Spinal cord (tissue), 10 donors: ENCODE measurements around the gene REC8. TPM values are rescaled to one million over a fixed set of nuclear protein-coding genes. Genes with fewer than 3 reads are reported as not detected.

ENCODE experiments used
- DNase-seq, 6 donors: peaks; one replicate each; pipeline versions ENCODE4 v3.0.0 to v3.0.0-alpha.2; 2013 to 2015; ENCODE audit warnings: low spot score in 6 of 6, low read depth in 4 of 6
- H3K27ac ChIP-seq: one replicate; pipeline ENCODE4 v1.5.1; 2013; ENCODE audit warnings: low read depth, low read length, control low read depth
- H3K27me3 ChIP-seq: one replicate; pipeline ENCODE4 v1.6.1; 2013; ENCODE audit warnings: low read length; ENCODE audit not compliant: control insufficient read depth, insufficient read depth
- H3K36me3 ChIP-seq: one replicate; pipeline ENCODE4 v1.6.1; 2013; ENCODE audit warnings: low read length; ENCODE audit not compliant: control insufficient read depth, insufficient read depth
- H3K4me1 ChIP-seq: one replicate; pipeline ENCODE4 v1.6.1; 2013; ENCODE audit warnings: low read length; ENCODE audit not compliant: control insufficient read depth, insufficient read depth
- H3K4me3 ChIP-seq: one replicate; pipeline ENCODE4 v1.5.1; 2013; ENCODE audit warnings: low read depth, low read length, control low read depth
- H3K9me3 ChIP-seq: one replicate; pipeline ENCODE4 v1.6.1; 2013; ENCODE audit warnings: low read length; ENCODE audit not compliant: control insufficient read depth, insufficient read depth
- WGBS: methylation state at CpG from one replicate; pipeline ENCODE4 v1.1.5; 2013; ENCODE audit warnings: missing lambda C conversion rate; ENCODE audit not compliant: insufficient coverage; 5-methylcytosine and 5-hydroxymethylcytosine counted together
- polyA plus RNA-seq, 2 donors: library from polyadenylated mRNA; unstranded; fragments of 120-200 nt; gene quantifications; one replicate each; pipeline ENCODE4 v1.2.1, GENCODE V29; 2013; ENCODE audit not compliant: insufficient read length in 2 of 2
- total RNA-seq, 2 donors: library from RNA; depleted of rRNA in 1 of 2; stranded (reverse); fragments of 120-200 nt in 1 of 2; fragments of >200 nt in 1 of 2; gene quantifications; one replicate each; pipeline versions ENCODE4 v1.2.3 to v1.2.4, GENCODE V29; 2013 to 2014
- donor health status: healthy.

REC8 gene
- total and polyA plus RNA-seq, 4 donors = 18.7 to 129 (median 58.9) TPM

- H3K36me3 ChIP-seq = peaks cover 81% of the 10 kb centered on the region
- no peak for DNase-seq
- WGBS = 100% methylated on average over 1 of the region's 1 CpG
- H3K4me1 ChIP-seq = peaks cover 15% of the 10 kb centered on the region
- H3K27ac ChIP-seq = no peak overlapping the region
- H3K4me3 ChIP-seq = no peak overlapping the region
- H3K9me3 ChIP-seq = no peaks in the 10 kb centered on the region
- H3K27me3 ChIP-seq = no peaks in the 10 kb centered on the region
These were observed 15.0 kb upstream of the REC8 start for GRCh38 chr14:24156840-24157239.

GRCh38 chr14:24157331-24157730 is 14.5 kb upstream of the REC8 start:
- DNase-seq = no peak
- peaks cover 20% of the 10 kb centered on the region for H3K4me1 ChIP-seq
- H3K9me3 ChIP-seq = no peaks in the 10 kb centered on the region
- WGBS = 97% methylated on average over 12 of the region's 12 CpGs
- H3K27me3 ChIP-seq = no peaks in the 10 kb centered on the region
- H3K4me3 ChIP-seq = no peak overlapping the region
- peaks cover 82% of the 10 kb centered on the region for H3K36me3 ChIP-seq
- H3K27ac ChIP-seq = no peak overlapping the region

- H3K27ac ChIP-seq = no peak overlapping the region
- peaks cover 81% of the 10 kb centered on the region for H3K36me3 ChIP-seq
- DNase-seq = no peak
- no peaks in the 10 kb centered on the region for H3K27me3 ChIP-seq
- 93% methylated on average over 7 of the region's 11 CpGs for WGBS
- no peaks in the 10 kb centered on the region for H3K9me3 ChIP-seq
- H3K4me3 ChIP-seq = no peak overlapping the region
- peaks cover 32% of the 10 kb centered on the region for H3K4me1 ChIP-seq
These were observed 11.9 kb upstream of the REC8 start for GRCh38 chr14:24159777-24160498.

- peaks cover 81% of the 10 kb centered on the region for H3K36me3 ChIP-seq
- no peak for DNase-seq
- H3K27ac ChIP-seq = peak overlapping the region; percentile 63
- H3K4me3 ChIP-seq = no peak overlapping the region
- 97% methylated on average over 3 of the region's 4 CpGs for WGBS
- no peaks in the 10 kb centered on the region for H3K9me3 ChIP-seq
- no peaks in the 10 kb centered on the region for H3K27me3 ChIP-seq
- H3K4me1 ChIP-seq = peaks cover 32% of the 10 kb centered on the region
These were observed 11.4 kb upstream of the REC8 start for GRCh38 chr14:24160499-24160849.

GRCh38 chr14:24160850-24161804 is 10.8 kb upstream of the REC8 start, which contains the start of gene IRF9:
Gene IRF9, plus strand, starts transcription at chr14:24161265. Its CDS starts 880 bp downstream, at chr14:24162145.
- Histone ChIP-seq H3K27ac (peak within 1 kb of the TSS; percentile 77), H3K4me1 (peaks cover 32% of the 10 kb centered on the region), H3K36me3 (peaks cover 81% of the 10 kb centered on the region), H3K27me3 (no peaks in the 10 kb centered on the region), H3K9me3 (no peaks in the 10 kb centered on the region), H3K4me3 (peak within 1 kb of the TSS; percentile 68)
- WGBS = 2% methylated on average over 9 of the region's 12 CpGs
- peak; percentile 80 to 97 (median 88) for DNase-seq

GRCh38 chr14:24162093-24162492 is 9.8 kb upstream of the REC8 start:
- Histone ChIP-seq H3K36me3 (peaks cover 80% of the 10 kb centered on the region), H3K27ac (peak overlapping the region; percentile 77), H3K27me3 (no peaks in the 10 kb centered on the region), H3K4me3 (peak overlapping the region; percentile 68), H3K9me3 (no peaks in the 10 kb centered on the region), H3K4me1 (peaks cover 32% of the 10 kb centered on the region)
- WGBS = 87% methylated on average over 7 of the region's 8 CpGs
- DNase-seq = no peak

DNA sequence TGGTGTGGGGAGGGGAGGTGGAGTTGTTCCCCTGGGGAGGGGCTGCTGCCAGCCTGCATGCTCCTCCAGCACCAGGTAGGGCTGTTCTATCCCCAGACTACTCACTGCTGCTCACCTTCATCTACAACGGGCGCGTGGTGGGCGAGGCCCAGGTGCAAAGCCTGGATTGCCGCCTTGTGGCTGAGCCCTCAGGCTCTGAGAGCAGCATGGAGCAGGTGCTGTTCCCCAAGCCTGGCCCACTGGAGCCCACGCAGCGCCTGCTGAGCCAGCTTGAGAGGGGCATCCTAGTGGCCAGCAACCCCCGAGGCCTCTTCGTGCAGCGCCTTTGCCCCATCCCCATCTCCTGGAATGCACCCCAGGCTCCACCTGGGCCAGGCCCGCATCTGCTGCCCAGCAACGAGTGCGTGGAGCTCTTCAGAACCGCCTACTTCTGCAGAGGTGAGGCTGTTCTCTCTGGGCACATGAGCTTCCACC is 7.3 kb upstream of the REC8 start:
- Histone ChIP-seq H3K4me3 (no peak overlapping the region), H3K9me3 (no peaks in the 10 kb centered on the region), H3K27ac (no peak overlapping the region), H3K4me1 (peaks cover 32% of the 10 kb centered on the region), H3K27me3 (no peaks in the 10 kb centered on the region), H3K36me3 (peaks cover 63% of the 10 kb centered on the region)
- DNase-seq = no peak
- WGBS = 95% methylated on average over 14 of the region's 14 CpGs

DNA sequence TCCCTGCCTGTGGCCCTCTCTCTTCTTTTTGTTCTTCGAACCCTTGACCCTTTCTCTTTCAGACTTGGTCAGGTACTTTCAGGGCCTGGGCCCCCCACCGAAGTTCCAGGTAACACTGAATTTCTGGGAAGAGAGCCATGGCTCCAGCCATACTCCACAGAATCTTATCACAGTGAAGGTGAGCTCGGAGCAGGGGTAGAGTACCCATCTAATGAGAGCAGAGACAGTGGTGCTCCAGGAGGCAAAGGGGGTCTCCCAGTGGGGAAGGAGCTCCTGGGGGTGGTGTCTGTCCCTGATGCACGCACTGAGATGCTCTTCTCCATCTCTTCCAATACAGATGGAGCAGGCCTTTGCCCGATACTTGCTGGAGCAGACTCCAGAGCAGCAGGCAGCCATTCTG is 6.1 kb upstream of the REC8 start:
- H3K4me1 ChIP-seq = peaks cover 29% of the 10 kb centered on the region
- H3K36me3 ChIP-seq = peaks cover 51% of the 10 kb centered on the region
- 95% methylated on average over 3 of the region's 5 CpGs for WGBS
- H3K27me3 ChIP-seq = no peaks in the 10 kb centered on the region
- no peak overlapping the region for H3K27ac ChIP-seq
- no peaks in the 10 kb centered on the region for H3K9me3 ChIP-seq
- no peak for DNase-seq
- no peak overlapping the region for H3K4me3 ChIP-seq

DNA sequence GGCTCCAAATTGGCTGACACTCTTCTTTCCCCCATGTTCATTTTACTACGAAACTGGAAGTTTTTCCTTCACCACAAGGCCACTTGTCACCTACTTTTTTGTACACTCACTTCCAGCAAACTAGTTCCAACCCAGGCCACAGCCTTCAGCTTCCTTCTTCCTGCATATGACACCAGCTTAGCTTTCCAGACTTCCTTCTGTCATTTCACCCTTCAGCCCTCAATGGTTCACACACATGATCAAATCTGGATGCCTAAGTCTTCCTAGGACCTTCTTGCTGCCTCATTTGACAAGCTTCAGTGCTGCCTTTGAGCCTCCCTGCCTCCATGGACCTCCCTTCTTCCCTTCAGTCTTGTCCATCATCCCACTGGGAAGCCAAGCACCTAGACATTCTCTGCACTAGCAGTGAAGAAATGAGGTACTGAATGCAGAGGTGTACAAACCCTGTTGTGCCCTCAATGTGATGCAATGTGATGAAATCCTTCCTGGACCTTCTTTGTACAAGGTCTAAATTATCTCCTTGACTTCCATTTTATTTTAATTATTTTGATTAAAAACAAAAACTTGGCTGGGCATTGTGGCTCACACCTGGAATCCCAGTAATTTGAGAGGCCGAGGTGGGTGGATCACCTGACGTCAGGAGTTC is 4.3 kb upstream of the REC8 start:
- Histone ChIP-seq H3K27me3 (no peaks in the 10 kb centered on the region), H3K27ac (no peak overlapping the region), H3K9me3 (no peaks in the 10 kb centered on the region), H3K36me3 (peaks cover 45% of the 10 kb centered on the region), H3K4me3 (no peak overlapping the region), H3K4me1 (peaks cover 29% of the 10 kb centered on the region)
- no peak for DNase-seq
- WGBS = 91% methylated on average over 3 of the region's 3 CpGs
